ENCODE data around the gene FARP1.

DNA sequence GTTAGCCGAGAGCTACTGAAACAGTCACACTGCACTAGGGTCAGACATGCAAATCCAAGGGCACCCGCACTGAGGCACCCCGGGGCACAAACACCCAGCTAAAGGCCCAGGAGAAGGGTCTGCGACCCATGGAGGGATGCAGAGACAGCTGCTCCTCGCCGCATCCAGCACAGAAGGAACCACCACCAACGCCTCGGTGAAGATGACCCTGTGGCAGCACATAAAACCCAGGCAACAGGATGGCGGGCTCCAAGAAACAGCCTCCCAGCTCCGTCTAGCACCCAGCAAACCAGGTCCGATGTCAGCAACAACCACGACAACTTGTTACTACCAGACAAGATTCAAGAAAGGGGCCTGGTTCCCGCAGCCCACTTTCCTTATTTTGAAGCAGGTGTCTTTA is 351.9 kb downstream of the FARP1 start:
- TF ChIP-seq EZH2 (IDR thresholded peaks at IDR 0.05) = no peak
- no peak for TF ChIP-seq POLR2AphosphoS5 (IDR thresholded peaks at IDR 0.05; ENCODE audit: borderline replicate concordance, low read depth, low read length)

All from SK-N-MC (cell line).